Tongue (tissue), 2 donors: ENCODE results near the gene ATAD3A. TPM values are rescaled to one million over a fixed set of nuclear protein-coding genes. Genes with fewer than 3 reads are reported as not detected.
"Not testable (repeated sequence)": the region's sequence is repeated elsewhere in the genome, so short reads cannot be mapped to it uniquely, and the experiment has no call there.

ENCODE experiments used
- DNase-seq: peaks from one replicate; pipeline ENCODE4 v3.0.0-alpha.2; 2015
- total RNA-seq: library from RNA; depleted of rRNA; stranded (reverse); fragments of >200 nt; gene quantifications from one replicate; pipeline ENCODE4 v1.2.3, GENCODE V29; 2014

ATAD3A gene
- total RNA-seq, 1 donor from 2014 or later = 21.3 TPM

- DNase-seq = no peak
Observed at GRCh38 chr1:1556505-1556904, 44.5 kb downstream of the ATAD3A start.

GRCh38 chr1:1556961-1557360 is 45.0 kb downstream of the ATAD3A start:
- not testable (repeated sequence) for DNase-seq

- not testable (repeated sequence) for DNase-seq
Observed at GRCh38 chr1:1557688-1558087, 45.7 kb downstream of the ATAD3A start.

- DNase-seq = no peak
Observed at GRCh38 chr1:1558591-1558990, 46.6 kb downstream of the ATAD3A start.

- no peak for DNase-seq
Observed at GRCh38 chr1:1559066-1559465, 47.1 kb downstream of the ATAD3A start.

- DNase-seq = no peak
Observed at GRCh38 chr1:1560178-1560577, 48.2 kb downstream of the ATAD3A start.

- no peak for DNase-seq
Observed at GRCh38 chr1:1561801-1562470, 50.0 kb downstream of the ATAD3A start.

GRCh38 chr1:1562556-1563195 is 50.7 kb downstream of the ATAD3A start:
- DNase-seq = no peak

GRCh38 chr1:1563688-1564087 is 51.7 kb downstream of the ATAD3A start:
- DNase-seq = no peak

- no peak for DNase-seq
Observed at GRCh38 chr1:1564268-1564667, 52.3 kb downstream of the ATAD3A start.

- DNase-seq = no peak
Observed at GRCh38 chr1:1565340-1565739, 53.4 kb downstream of the ATAD3A start.

GRCh38 chr1:1567152-1567875 is 55.4 kb downstream of the ATAD3A start:
- no peak for DNase-seq

GRCh38 chr1:1567891-1568291 is 55.9 kb downstream of the ATAD3A start:
- peak; percentile 46 for DNase-seq

- no peak for DNase-seq
Observed at GRCh38 chr1:1569341-1569740, 57.4 kb downstream of the ATAD3A start.

GRCh38 chr1:1573843-1574720 is 62.1 kb downstream of the ATAD3A start:
- peak; percentile 81 for DNase-seq

- DNase-seq = peak; percentile 96
Observed at GRCh38 chr1:1574721-1575537, 63.0 kb downstream of the ATAD3A start, which contains the start of gene SSU72. SSU72 (minus strand) TSS chr1:1574863; CDS start chr1:1574557, 306 bp downstream.

- no peak for DNase-seq
Observed at GRCh38 chr1:1577367-1578011, 65.5 kb downstream of the ATAD3A start.

- no peak for DNase-seq
Observed at GRCh38 chr1:1578371-1578940, 66.5 kb downstream of the ATAD3A start.

- no peak for DNase-seq
Observed at GRCh38 chr1:1582585-1583346, 70.8 kb downstream of the ATAD3A start.
